Esophagus squamous epithelium (tissue), 5 donors: ENCODE results near the gene RUVBL2. TPM values are rescaled to one million over a fixed set of nuclear protein-coding genes. Genes with fewer than 3 reads are reported as not detected.

ENCODE experiments used
- DNase-seq: peaks from one replicate; lab custom pipeline; 2025; lab: John Stamatoyannopoulos, UW
- H3K27ac ChIP-seq, 4 donors: fragments of 200-600 bp; sonication (generic); one replicate each; pipeline ENCODE4 v1.5.1; 2016 to 2019; ENCODE audit warnings: mild to moderate bottlenecking in 1 of 4
- H3K27me3 ChIP-seq, 4 donors: fragments of 200-600 bp; sonication (generic); 1 replicate in 3 of 4; 2 replicates in 1 of 4; pipeline versions ENCODE4 v1.5.1 to v1.6.0; 2017 to 2021; ENCODE audit warnings: antibody characterized with exemption in 1 of 4
- H3K36me3 ChIP-seq, 3 donors: fragments of 200-600 bp; sonication (generic); one replicate each; pipeline ENCODE4 v1.5.1; 2016 to 2019
- H3K4me1 ChIP-seq, 3 donors: fragments of 200-600 bp; sonication (generic); one replicate each; pipeline ENCODE4 v1.5.1; 2017 to 2019
- H3K4me3 ChIP-seq, 4 donors: fragments of 200-600 bp; sonication (generic); 1 replicate in 3 of 4; 2 replicates in 1 of 4; pipeline ENCODE4 v1.5.1; 2016 to 2019; ENCODE audit warnings: mild to moderate bottlenecking in 2 of 4, moderate library complexity in 1 of 4
- H3K9me3 ChIP-seq, 3 donors: fragments of 200-600 bp; sonication (generic); one replicate each; pipeline ENCODE4 v1.5.1; 2016 to 2019
- POLR2A ChIP-seq, 4 donors: fragments of 450-650 bp; IDR thresholded peaks; one replicate each; pipeline ENCODE4 v1.6.1; 2017; ENCODE audit warnings: antibody characterized with exemption in 4 of 4, mild to moderate bottlenecking in 4 of 4, moderate library complexity in 3 of 4
- WGBS, 2 donors: methylation state at CpG; one replicate each; pipeline ENCODE4 v1.1.5; 2018; 5-methylcytosine and 5-hydroxymethylcytosine counted together
- intact Hi-C: fragments of 100-400 bp; cut with DNase I; formaldehyde crosslinking; loops from one replicate; pipeline ENCODE4 v1.15.0; 2022
- total RNA-seq, 4 donors: library from RNA; depleted of rRNA; stranded (reverse); fragments of >200 nt; gene quantifications; one replicate each; pipeline ENCODE4 v1.1.0, GENCODE V29; 2016
- TF ChIP-seq, protein P1 (sequence below), 6 experiments: fragments of 450-650 bp in 4 of 6; fragments of 200-600 bp in 2 of 6; sonication (generic) in 2 of 6; IDR thresholded peaks; one replicate each; pipeline ENCODE4 v1.5.1; 2016 to 2019; ENCODE audit warnings: antibody characterized with exemption in 6 of 6, mild to moderate bottlenecking in 4 of 6, moderate library complexity in 4 of 6
- donor health status: DM: yes; HTN: yes; CAD: no.

The RUVBL2 gene
- total RNA-seq, 4 donors from 2014 or later: 102 to 140 (median 119) TPM

DNA sequence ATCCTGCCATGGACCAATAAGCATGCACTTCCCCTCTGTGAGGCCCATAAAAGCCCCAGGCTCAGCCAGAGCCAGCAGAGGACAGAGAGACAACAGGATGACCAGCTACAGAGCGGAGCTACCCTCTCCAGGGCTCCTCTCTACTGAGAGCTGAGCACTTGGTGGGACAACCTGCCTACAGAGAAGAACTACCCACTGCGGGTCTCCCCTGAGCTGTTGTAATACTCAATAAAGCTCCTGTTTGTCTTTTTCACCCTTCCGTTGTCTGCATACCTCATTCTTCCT, 46.5 kb upstream of the RUVBL2 start:
- TF ChIP-seq POLR2A (IDR thresholded peaks at IDR 0.05): no peak
- TF ChIP-seq, protein P1, sequence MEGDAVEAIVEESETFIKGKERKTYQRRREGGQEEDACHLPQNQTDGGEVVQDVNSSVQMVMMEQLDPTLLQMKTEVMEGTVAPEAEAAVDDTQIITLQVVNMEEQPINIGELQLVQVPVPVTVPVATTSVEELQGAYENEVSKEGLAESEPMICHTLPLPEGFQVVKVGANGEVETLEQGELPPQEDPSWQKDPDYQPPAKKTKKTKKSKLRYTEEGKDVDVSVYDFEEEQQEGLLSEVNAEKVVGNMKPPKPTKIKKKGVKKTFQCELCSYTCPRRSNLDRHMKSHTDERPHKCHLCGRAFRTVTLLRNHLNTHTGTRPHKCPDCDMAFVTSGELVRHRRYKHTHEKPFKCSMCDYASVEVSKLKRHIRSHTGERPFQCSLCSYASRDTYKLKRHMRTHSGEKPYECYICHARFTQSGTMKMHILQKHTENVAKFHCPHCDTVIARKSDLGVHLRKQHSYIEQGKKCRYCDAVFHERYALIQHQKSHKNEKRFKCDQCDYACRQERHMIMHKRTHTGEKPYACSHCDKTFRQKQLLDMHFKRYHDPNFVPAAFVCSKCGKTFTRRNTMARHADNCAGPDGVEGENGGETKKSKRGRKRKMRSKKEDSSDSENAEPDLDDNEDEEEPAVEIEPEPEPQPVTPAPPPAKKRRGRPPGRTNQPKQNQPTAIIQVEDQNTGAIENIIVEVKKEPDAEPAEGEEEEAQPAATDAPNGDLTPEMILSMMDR (IDR thresholded peaks at IDR 0.05): no peak
- no peak for DNase-seq
- Histone ChIP-seq H3K36me3 (no peaks in the 10 kb centered on the region), H3K9me3 (no peaks in the 10 kb centered on the region), H3K27me3 (no peaks in the 10 kb centered on the region), H3K4me3 (no peak overlapping the region), H3K4me1 (peaks cover 0 to 5% (median 0%) of the 10 kb centered on the region in 3 donors), H3K27ac (no peak overlapping the region)
- 89 to 96% methylated on average over 3 of the region's 3 CpGs for whole genome bisulfite sequencing, 2 donors
- intact Hi-C loops: no loop called here

DNA sequence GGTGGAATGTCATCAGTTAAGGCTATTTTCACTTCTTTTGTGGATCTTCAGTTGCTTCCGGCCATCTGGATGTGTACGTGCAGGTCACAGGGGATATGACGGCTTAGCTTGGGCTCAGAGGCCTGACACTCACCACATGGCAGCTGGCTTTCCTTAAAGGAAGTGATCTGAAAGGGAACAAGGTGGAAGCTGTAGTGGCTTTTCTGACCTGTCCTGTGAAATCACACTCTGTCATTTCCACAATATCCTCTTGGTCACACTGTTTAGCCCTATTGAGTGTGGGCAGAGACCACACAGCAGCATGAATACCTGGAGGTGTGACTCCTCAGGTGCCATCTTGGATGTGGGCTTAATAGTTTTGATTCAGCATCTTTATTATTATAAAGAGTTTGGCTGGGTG, 43.5 kb upstream of the RUVBL2 start:
- Histone ChIP-seq H3K4me3 (no peak overlapping the region), H3K27ac (no peak overlapping the region), H3K9me3 (no peaks in the 10 kb centered on the region), H3K27me3 (no peaks in the 10 kb centered on the region), H3K36me3 (no peaks in the 10 kb centered on the region), H3K4me1 (peaks cover 1 to 14% (median 3%) of the 10 kb centered on the region in 3 donors)
- intact Hi-C loops: no loop called here
- WGBS, 2 donors: 64 to 71% methylated on average over 3 of the region's 3 CpGs
- TF ChIP-seq POLR2A (IDR thresholded peaks at IDR 0.05): no peak
- TF ChIP-seq, protein P1 (IDR thresholded peaks at IDR 0.05): no peak
- no peak for DNase-seq

DNA sequence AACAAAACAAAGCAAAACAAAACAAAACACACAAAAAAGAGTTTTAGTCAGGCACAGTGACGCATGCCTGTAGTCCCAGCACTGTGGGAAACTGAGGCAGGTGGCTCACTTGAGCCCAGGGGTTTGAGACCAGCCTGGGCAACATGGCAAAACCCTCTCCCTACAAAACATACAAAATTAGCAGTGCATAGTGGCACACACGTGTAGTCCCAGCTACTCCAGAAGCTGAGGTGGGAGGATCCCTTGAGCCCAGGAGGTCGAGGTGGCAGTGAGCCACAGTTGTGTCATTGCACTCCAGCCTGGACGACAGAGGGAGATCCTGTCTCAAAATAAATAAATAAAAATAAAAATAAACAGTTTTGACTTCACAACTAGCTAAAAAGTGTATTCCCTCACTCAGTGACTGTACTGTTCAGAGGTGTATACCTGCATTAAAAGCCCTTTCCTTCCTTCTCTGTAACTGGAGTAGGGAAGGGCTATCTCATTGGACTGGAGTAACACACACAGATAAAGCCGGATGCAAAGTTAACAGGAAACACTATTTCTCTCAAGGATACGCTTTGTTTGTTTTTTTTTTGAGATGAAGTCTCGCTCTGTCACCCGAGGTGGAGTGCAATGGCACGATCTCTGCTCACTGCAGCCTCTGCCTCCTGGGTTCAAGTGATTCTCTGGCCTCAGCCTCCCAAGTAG, 42.7 kb upstream of the RUVBL2 start:
- DNase-seq: no peak
- TF ChIP-seq POLR2A (IDR thresholded peaks at IDR 0.05): no peak
- 37 to 70% methylated on average over 7 to 9 of the region's 9 CpGs for WGBS, 2 donors
- H3K4me1 ChIP-seq: peaks cover 7 to 22% (median 11%) of the 10 kb centered on the region in 3 donors
- H3K9me3 ChIP-seq: no peaks in the 10 kb centered on the region
- no peaks in the 10 kb centered on the region for H3K27me3 ChIP-seq
- intact Hi-C loops: no loop called here
- H3K36me3 ChIP-seq: peaks cover 0 to under 1% (median 0%) of the 10 kb centered on the region in 3 donors
- H3K27ac ChIP-seq: no peak overlapping the region
- no peak overlapping the region for H3K4me3 ChIP-seq

DNA sequence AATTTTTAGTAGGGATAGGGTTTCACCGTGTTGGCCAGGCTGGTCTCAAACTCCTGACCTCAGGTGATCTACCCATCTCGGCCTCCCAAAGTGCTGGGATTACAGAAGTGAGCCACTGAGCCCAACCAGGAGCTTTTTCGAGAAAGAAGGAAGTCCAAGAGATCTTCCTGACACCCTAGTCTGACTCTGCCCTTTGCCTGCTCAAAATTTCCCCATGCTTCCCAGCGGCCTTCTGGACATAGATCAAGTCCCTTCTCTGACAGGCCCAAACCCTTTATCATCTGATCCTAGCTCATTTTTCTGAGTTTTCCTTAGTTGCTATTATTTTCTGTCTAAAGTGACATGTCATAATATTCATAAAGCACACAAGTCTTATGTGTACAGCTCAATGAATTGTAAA, 40.5 kb upstream of the RUVBL2 start:
- Histone ChIP-seq H3K4me1 (peaks cover 7 to 22% (median 11%) of the 10 kb centered on the region in 3 donors), H3K27ac (no peak overlapping the region), H3K36me3 (peaks cover 0 to 6% (median 0%) of the 10 kb centered on the region in 3 donors), H3K27me3 (no peaks in the 10 kb centered on the region), H3K4me3 (no peak overlapping the region), H3K9me3 (no peaks in the 10 kb centered on the region)
- no peak for DNase-seq
- intact Hi-C loops: no loop called here
- TF ChIP-seq, protein P1 (IDR thresholded peaks at IDR 0.05): no peak
- TF ChIP-seq POLR2A (IDR thresholded peaks at IDR 0.05): no peak
- WGBS, 2 donors: 64 to 68% methylated on average over 4 of the region's 4 CpGs

DNA sequence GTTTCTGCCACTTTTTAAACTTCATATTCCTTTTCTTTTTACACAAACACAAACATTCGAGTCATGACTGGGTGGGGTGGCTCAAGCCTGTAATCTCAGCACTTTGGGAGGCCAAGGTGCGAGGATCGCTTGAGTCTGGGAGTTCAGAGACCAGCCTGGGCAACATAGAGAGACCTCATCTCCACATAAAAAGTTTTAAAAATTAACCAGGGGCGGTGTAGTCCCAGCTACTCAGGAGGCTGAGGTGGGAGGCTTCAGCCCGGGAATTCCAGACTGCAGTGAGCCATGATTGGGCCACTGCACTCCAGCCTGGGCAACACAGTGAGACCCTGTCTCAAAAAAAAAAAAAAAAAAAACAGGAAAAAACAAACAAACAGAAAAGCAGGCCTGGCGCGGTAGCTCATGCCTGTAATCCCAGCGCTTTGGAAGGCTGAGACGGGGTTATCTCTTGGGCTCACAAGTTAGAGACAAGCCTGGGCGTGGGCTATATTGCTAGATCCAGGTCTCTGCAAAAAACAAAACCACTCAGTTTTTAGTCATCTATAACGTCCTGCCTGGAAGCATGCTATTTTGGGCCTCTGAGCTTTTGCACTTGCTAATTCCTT, 39.6 kb upstream of the RUVBL2 start:
- peak overlapping the region; percentile 75 to 98 (median 85) for H3K4me3 ChIP-seq
- peak overlapping the region; percentile 86 to 96 (median 90) for H3K27ac ChIP-seq
- no peak for DNase-seq
- peaks cover 7 to 22% (median 11%) of the 10 kb centered on the region in 3 donors for H3K4me1 ChIP-seq
- no peaks in the 10 kb centered on the region for H3K27me3 ChIP-seq
- H3K9me3 ChIP-seq: no peaks in the 10 kb centered on the region
- TF ChIP-seq POLR2A (IDR thresholded peaks at IDR 0.05): no peak
- TF ChIP-seq, protein P1 (IDR thresholded peaks at IDR 0.05): no peak
- intact Hi-C loops: no loop called here
- H3K36me3 ChIP-seq: peaks cover 0 to 6% (median 0%) of the 10 kb centered on the region in 3 donors
- 10 to 35% methylated on average over 6 to 10 of the region's 11 CpGs for WGBS, 2 donors
